EL (cell line): Measurements from ENCODE around the gene VPS16.
"Not testable (repeated sequence)": the region's sequence is repeated elsewhere in the genome, so short reads cannot be mapped to it uniquely, and the experiment has no call there.

Source experiments
- DNase-seq: peaks from one replicate; pipeline ENCODE4 v3.0.0-alpha.2; 2016

The VPS16 gene

GRCh38 chr20:2872459-2873009, 32.0 kb downstream of the VPS16 start:
- DNase-seq: peak; percentile 71

DNA sequence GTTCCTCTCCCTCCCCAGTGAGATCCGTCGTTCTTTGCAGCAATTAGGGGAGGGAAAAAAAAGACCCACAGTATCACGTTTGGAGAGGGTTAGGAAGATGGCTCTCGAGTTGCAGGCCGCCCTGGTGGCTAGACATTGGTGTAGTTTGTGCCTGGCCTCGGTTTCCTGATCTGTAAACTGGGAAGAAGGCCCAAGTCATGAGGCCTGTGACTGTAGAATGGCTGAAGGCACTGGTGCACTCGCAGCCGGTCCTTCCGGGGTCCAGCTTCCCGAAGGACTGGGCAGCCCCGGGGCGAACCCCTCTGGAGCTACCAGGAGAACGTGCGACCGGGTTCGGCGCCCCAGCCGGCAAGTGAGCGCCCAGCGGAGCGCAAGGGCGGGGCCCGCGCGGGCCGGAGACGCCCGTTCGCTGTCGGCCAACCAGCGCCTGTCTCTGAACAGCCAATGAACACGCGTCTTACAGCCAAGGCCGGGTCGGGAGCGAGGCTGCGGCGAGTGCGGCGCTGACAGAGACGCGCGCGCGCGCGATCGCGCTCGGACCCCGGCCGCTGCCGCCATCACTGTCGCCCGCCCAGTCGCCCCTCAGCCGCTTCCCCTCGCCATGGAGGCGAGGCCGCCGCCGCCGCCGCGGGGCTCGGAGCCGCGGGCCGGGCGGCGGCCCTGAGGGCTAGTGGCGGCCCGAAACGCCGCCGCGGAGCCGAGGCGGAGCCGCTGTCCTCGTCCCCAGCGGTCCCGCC, 32.6 kb downstream of the VPS16 start, which contains the start of gene PTPRA:
Gene PTPRA, plus strand, starts transcription at position 472 of the 737 bp plus-strand sequence. CDS start 90,797 bp downstream, outside the sequence.
- DNase-seq: peak; percentile 93

- DNase-seq: peak; percentile 64
These were observed 33.1 kb downstream of the VPS16 start for GRCh38 chr20:2873747-2874041.

GRCh38 chr20:2874456-2874855, 33.9 kb downstream of the VPS16 start:
- DNase-seq: peak; percentile 29

- no peak for DNase-seq
These were observed 35.2 kb downstream of the VPS16 start for GRCh38 chr20:2875690-2876203.

DNA sequence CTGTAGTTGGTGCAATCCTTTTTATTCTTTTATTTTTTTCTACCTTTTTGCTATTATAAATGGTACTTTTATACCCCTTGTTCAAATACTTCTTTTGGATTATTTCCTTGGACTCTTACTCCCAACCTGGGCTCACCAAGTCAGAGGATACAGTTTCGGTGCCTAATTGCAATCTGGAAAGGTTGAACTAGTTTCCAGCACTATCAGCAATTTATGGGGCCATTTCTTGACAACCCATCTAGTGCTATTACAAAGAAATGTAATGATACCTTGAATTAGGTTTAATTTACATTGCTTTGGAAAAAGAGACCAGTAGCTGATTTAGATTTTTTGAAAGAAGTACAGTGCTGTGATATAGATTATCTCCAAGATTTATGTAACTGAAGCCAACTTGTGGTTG, 38.0 kb downstream of the VPS16 start:
- DNase-seq: no peak

DNA sequence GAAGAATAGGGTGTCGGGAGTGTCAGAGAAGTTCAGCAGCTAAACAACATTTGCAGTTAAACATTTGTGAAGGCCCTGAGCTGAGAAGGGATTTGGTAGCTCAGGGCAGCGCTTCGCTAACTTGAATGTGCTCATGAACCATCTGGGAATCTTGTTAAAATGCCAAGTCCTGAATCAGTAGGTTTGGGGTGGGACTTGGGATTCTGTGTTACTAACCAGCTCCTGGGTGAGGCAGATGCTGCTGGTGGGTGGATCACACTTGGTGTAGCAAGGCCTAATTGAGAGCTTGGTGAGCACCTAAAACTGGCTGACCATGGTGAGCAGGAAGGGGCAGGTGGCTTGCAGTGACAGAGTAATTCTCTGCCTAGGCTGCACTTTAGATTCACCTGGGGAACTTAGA, 38.6 kb downstream of the VPS16 start:
- peak; percentile 82 for DNase-seq

DNA sequence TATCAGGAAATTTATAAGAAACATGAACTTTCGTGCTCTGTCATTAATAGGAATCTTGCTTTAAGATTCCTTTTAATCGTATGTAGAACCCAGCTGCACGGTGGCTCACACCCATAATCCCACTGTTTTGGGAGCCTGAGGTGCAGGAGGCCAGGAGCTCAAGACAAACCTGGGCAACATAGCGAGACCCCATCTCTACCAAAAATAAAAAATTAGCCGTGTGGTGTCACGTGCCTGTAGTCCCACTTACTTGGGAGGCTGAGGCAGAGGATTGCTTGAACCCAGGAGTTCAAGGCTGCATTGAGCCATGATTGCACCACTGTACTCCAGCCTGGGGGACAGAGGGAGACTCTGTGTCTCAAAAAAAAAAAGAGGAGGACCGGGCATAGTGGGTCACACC, 40.1 kb downstream of the VPS16 start:
- no peak for DNase-seq

DNA sequence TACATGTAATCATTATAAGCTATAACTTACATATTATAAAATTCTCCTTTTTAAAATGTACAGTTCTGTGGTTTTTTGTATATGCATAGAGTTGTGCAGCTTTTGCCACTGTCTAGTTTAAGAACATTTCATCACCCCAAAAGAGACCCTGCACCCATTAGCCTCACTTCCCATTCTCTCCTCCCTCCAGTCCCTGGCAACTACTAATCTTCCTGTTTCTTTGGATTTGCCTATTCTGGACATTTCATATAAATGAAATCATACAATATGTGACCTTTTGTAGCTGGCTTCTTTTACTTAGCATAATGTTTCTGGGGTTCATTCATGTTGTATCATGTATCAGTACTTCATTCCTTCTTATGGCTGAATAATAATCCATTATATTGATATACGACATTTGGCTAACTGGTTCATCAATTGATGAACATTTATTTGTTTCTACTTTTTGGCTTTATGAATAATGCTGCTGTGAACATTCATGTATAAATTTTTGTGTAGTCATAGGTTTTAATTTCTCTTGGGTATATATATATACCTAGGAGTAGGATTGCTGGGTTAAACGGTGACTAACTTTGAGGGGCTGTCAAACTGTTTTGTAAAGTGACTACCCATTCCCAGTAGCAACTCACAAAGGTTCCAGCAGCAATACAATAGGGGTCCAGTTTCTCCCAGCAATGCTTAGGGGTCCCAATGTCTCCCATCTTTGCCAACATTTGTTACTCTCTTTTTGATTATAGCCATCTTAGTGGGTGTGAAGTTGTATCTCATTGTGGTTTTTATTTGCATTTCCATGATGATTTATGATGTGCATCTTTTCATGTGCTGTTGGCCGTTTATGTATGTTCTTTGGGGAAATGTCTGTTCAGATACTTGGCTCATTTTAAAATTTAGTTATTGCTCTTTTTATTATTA, 43.4 kb downstream of the VPS16 start:
- DNase-seq: no peak

- DNase-seq: no peak
These were observed 47.2 kb downstream of the VPS16 start for GRCh38 chr20:2887715-2888114.

- no peak for DNase-seq
These were observed 47.8 kb downstream of the VPS16 start for GRCh38 chr20:2888224-2888955.

- no peak for DNase-seq
These were observed 48.7 kb downstream of the VPS16 start for GRCh38 chr20:2889209-2889608.

DNA sequence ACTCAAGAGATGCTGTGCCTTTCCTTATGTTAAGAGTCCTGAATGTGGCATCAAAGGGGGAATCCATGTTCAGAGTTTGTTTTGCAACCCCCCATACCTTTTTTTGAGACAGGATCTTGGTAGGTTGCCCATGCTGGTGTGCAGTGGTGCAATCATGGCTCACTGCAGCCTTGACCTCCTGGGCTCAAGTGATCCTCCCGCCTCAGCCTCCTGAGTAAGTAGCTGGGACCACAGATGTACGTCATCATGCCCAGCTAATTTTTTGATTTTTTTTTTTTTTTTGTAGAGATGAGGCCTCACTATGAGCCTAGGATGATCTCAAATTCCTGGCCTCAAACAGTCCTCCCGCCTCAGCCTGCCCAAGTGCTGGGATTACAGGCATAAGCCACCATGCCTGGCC, 49.3 kb downstream of the VPS16 start:
- no peak for DNase-seq

- DNase-seq: peak; percentile 54
These were observed 50.2 kb downstream of the VPS16 start for GRCh38 chr20:2890742-2891141.

GRCh38 chr20:2891343-2891742, 50.8 kb downstream of the VPS16 start:
- DNase-seq: no peak

- no peak for DNase-seq
These were observed 51.8 kb downstream of the VPS16 start for GRCh38 chr20:2892376-2892775.

GRCh38 chr20:2894221-2894620, 53.7 kb downstream of the VPS16 start:
- DNase-seq: no peak

DNA sequence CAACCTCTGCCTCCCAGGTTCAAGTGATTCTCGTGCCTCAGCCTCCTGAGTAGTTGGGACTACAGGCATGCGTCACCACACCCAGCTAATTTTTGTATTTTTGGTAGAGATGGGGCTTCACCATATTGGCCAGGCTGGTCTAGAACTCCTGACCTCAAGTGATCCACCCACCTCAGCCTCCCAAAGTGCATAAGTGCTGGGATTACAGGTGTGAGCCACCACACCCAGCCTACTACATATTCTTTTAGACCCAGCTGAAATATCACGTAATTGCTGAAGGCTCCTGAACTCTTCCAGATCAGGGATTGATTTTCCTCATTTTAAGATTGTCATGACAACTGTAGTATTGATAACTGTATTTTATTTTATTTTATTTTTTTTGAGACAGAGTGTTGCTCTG, 54.6 kb downstream of the VPS16 start:
- DNase-seq: not testable (repeated sequence)

DNA sequence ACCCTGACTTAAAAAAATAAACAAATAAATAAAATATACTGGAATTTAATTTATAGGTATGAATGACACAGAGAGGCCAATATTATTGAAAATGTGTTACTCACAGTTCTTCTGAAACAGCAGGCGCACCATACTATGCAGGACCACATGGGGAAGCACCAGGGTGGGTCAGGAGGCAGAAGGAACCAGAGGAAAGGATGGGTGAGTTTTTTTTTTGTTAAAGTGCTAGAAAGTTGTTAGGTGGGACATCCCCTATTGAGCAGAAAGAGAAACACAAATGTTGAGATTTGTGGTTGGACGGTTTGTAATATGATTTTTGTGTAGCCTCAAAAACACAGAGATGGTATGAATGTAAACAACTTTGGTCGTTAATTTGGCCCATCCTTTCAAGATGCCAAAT, 58.7 kb downstream of the VPS16 start:
- no peak for DNase-seq

DNA sequence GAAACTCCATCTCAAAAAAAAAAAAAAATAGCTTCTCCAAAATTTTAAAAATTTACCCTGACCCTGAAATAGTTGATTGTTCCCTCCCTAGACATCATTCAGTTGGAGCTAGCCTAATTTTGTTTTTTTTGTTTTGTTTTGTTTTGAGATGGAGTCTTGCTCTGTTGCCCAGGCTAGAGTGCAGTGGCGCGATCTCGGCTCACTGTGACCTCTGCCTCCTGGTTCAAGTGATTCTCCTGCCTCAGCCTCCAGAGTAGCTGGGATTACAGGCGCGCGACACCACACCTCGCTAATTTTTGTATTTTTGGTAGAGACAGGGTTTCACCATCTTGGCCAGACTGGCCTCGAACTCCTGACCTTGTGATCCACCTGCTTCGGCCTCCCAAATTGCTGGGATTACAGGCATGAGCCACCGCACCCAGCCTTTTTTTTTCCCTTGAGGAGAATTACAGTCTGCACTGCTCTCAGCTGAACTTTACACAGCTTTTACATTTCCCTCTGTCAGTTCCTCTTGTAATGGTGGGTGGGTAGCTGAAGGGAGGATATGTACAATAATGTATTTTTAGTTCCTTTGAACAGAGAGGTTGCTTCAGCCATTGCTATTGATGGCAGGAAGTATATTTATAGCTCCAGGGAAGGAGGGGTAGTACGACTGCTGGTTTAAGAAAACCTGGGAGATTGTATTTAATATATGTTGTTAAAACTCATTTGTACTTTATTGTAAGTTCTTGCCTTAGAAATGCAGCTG, 60.5 kb downstream of the VPS16 start:
- DNase-seq: no peak

- no peak for DNase-seq
These were observed 61.7 kb downstream of the VPS16 start for GRCh38 chr20:2902291-2902690.

DNA sequence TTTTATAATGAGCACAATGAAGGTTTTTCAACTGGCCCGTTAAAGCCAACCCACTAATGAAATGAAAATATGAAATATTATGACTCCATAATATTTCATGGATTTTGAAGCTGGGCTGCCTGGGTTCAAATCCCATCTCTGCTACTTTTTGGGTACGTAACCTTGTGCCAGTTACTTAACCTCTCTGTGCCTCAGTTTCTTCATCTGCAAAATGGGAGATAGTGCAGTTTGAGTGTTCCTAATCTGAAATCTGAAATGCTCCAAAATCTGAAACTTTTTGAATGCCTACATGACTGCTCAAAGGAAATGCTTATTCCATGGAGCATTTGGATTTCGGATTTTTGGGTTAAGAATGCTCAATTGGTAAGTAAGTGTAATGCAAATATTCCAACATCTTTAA, 62.3 kb downstream of the VPS16 start:
- no peak for DNase-seq
